A673 (cell line): ENCODE measurements around the gene MAP3K21.

Experiments
- EZH2 ChIP-seq: fragments of 200-600 bp; sonication (generic); IDR thresholded peaks from 2 replicates; pipeline ENCODE4 v1.6.1; 2017; ENCODE audit warnings: borderline replicate concordance, low read depth, mild to moderate bottlenecking, mixed read lengths, antibody characterized with exemption, low read length; ENCODE audit not compliant: poor library complexity, severe bottlenecking
- TF ChIP-seq, protein P1 (sequence below): fragments of 300-800, 200-600 bp; sonication (generic); conservative IDR thresholded peaks from 2 replicates; pipeline ENCODE4 v1.5.1; 2017; ENCODE audit warnings: low read depth, mild to moderate bottlenecking, antibody characterized with exemption, low read length, moderate library complexity, mixed read lengths

DNA sequence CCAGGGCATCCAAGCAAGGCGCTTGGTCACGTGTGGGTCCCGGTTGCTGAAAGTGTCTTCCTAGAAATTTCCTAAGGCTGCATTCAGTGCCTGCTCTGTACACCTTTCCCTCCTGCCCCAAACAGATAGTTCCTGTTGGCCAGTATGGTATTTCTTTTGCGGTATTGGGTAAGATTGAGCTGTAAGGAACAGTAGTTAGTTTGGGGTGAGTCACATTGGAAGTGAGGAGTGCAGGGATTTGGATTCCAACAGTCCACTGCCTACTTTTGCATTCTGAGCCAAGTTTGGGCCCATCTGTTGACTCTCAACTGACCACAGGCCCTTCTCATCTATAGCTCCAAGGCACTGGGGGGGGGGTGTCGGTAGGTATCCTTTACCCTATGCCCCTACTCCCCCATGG is 83.4 kb downstream of the MAP3K21 start:
- TF ChIP-seq EZH2: no peak
- TF ChIP-seq, protein P1, sequence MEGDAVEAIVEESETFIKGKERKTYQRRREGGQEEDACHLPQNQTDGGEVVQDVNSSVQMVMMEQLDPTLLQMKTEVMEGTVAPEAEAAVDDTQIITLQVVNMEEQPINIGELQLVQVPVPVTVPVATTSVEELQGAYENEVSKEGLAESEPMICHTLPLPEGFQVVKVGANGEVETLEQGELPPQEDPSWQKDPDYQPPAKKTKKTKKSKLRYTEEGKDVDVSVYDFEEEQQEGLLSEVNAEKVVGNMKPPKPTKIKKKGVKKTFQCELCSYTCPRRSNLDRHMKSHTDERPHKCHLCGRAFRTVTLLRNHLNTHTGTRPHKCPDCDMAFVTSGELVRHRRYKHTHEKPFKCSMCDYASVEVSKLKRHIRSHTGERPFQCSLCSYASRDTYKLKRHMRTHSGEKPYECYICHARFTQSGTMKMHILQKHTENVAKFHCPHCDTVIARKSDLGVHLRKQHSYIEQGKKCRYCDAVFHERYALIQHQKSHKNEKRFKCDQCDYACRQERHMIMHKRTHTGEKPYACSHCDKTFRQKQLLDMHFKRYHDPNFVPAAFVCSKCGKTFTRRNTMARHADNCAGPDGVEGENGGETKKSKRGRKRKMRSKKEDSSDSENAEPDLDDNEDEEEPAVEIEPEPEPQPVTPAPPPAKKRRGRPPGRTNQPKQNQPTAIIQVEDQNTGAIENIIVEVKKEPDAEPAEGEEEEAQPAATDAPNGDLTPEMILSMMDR: no peak
